Mesendoderm (in vitro differentiated cells): ENCODE data around the gene PTGER3.

Source experiments
- DNase-seq: peaks from one replicate; pipeline ENCODE4 v3.0.0; 2013
- H2AK5ac ChIP-seq: 2 replicates; pipeline ENCODE4 v1.6.1; 2013; ENCODE audit warnings: low read length, inconsistent platforms
- H2BK120ac ChIP-seq: 2 replicates; pipeline ENCODE4 v1.6.1; 2013; ENCODE audit warnings: low read depth, mild to moderate bottlenecking, low read length, moderate library complexity, mixed read lengths
- H2BK15ac ChIP-seq: replicated peaks from 2 replicates; pipeline ENCODE4 v1.6.1; 2013; ENCODE audit warnings: low read depth, mild to moderate bottlenecking, moderate library complexity
- H2BK5ac ChIP-seq: 2 replicates; pipeline ENCODE4 v1.6.1; 2013; ENCODE audit warnings: low read length, inconsistent platforms
- H3K18ac ChIP-seq: 2 replicates; pipeline ENCODE4 v1.6.1; 2013; ENCODE audit warnings: mild to moderate bottlenecking, low read length, mixed read lengths
- H3K23ac ChIP-seq: one replicate; pipeline ENCODE4 v1.6.1; 2013; ENCODE audit warnings: low read length
- H3K27ac ChIP-seq: 2 replicates; pipeline ENCODE4 v1.5.1; 2013; ENCODE audit warnings: low read depth, mild to moderate bottlenecking, inconsistent platforms, low read length, moderate library complexity
- H3K27me3 ChIP-seq: 2 replicates; pipeline ENCODE4 v1.6.1; 2013; ENCODE audit warnings: low read length, control low read depth, mild to moderate bottlenecking, inconsistent platforms; ENCODE audit not compliant: insufficient read depth, poor library complexity
- H3K36me3 ChIP-seq: 2 replicates; pipeline ENCODE4 v1.6.1; 2013; ENCODE audit warnings: low read length, inconsistent platforms; ENCODE audit not compliant: control insufficient read depth, insufficient read depth
- H3K4ac ChIP-seq: one replicate; pipeline ENCODE4 v1.6.1; 2013; ENCODE audit warnings: low read depth, mild to moderate bottlenecking, low read length, moderate library complexity
- H3K4me1 ChIP-seq: 2 replicates; pipeline ENCODE4 v1.6.1; 2013; ENCODE audit warnings: low read depth, low read length, inconsistent platforms; ENCODE audit not compliant: control insufficient read depth
- H3K4me2 ChIP-seq: 2 replicates; pipeline ENCODE4 v1.6.1; 2013; ENCODE audit warnings: low read length
- H3K4me3 ChIP-seq: 2 replicates; pipeline ENCODE4 v1.5.1; 2013; ENCODE audit warnings: mild to moderate bottlenecking, low read length
- H3K56ac ChIP-seq: one replicate; pipeline ENCODE4 v1.6.1; 2013; ENCODE audit warnings: low read length
- H3K79me1 ChIP-seq: 2 replicates; pipeline ENCODE4 v1.6.1; 2013; ENCODE audit warnings: low read length, inconsistent platforms
- H3K79me2 ChIP-seq: 2 replicates; pipeline ENCODE4 v1.6.1; 2013; ENCODE audit warnings: mild to moderate bottlenecking, low read length; ENCODE audit not compliant: control insufficient read depth, insufficient read depth
- H3K9ac ChIP-seq: 2 replicates; pipeline ENCODE4 v1.6.1; 2013; ENCODE audit warnings: low read length, inconsistent platforms
- H4K5ac ChIP-seq: one replicate; pipeline ENCODE4 v1.6.1; 2013; ENCODE audit warnings: low read length
- H4K8ac ChIP-seq: one replicate; pipeline ENCODE4 v1.6.1; 2013; ENCODE audit warnings: low read depth, mild to moderate bottlenecking, control low read depth, low read length, moderate library complexity
- WGBS: extraction: QIAGEN DNeasy Blood & Tissue Kit; methylation state at CpG from one replicate; pipeline ENCODE4 v1.1.7; 2013; ENCODE audit warnings: low lambda C conversion rate, missing lambda C conversion rate; ENCODE audit not compliant: insufficient coverage; ENCODE audit errors: extremely low coverage; 5-methylcytosine and 5-hydroxymethylcytosine counted together

Gene PTGER3

GRCh38 chr1:71031426-71031825, 16.2 kb downstream of the PTGER3 start:
- Histone ChIP-seq H2BK15ac (no peak overlapping the region), H3K27me3 (no peaks in the 10 kb centered on the region), H3K56ac (no peak overlapping the region), H3K79me1 (no peaks in the 10 kb centered on the region), H2BK5ac (no peak overlapping the region), H2AK5ac (no peak overlapping the region), H3K18ac (no peak overlapping the region), H2BK120ac (no peak overlapping the region), H3K27ac (no peak overlapping the region), H3K9ac (no peak overlapping the region), H4K8ac (no peak overlapping the region), H3K4me1 (no peaks in the 10 kb centered on the region), H3K36me3 (no peaks in the 10 kb centered on the region), H3K4me2 (no peak overlapping the region), H3K79me2 (no peaks in the 10 kb centered on the region), H3K4me3 (no peak overlapping the region), H4K5ac (no peak overlapping the region), H3K23ac (no peak overlapping the region), H3K4ac (no peak overlapping the region)
- no peak for DNase-seq

DNA sequence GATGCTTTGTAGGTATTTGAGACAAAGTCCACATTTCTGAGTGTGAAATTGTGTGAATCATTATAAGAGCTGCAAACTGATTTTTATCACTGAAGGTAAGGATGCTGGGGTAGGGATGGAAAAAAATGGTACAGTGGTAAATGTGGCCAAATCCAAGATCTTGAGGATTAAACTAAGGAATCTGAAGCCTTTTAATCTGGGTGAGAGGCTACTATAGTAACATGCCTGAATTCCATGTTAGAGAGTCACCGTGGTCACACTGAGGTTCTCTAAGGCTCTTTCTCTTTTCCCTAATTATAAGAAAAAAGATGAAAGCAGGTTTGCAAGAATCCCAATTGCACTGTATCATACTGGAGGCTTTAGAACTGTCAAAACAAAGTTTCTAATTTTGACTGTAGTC, 17.6 kb downstream of the PTGER3 start:
- H4K8ac ChIP-seq = peak overlapping the region; percentile 28
- no peaks in the 10 kb centered on the region for H3K36me3 ChIP-seq
- H3K79me2 ChIP-seq = no peaks in the 10 kb centered on the region
- no peak overlapping the region for H2AK5ac ChIP-seq
- no peak overlapping the region for H3K4me2 ChIP-seq
- H3K9ac ChIP-seq = no peak overlapping the region
- no peak for DNase-seq
- no peak overlapping the region for H2BK120ac ChIP-seq
- H3K4me3 ChIP-seq = no peak overlapping the region
- H3K56ac ChIP-seq = no peak overlapping the region
- WGBS = no CpG with 5 or more reads among the region's 1 CpG
- H3K79me1 ChIP-seq = no peaks in the 10 kb centered on the region
- H3K18ac ChIP-seq = no peak overlapping the region
- H3K23ac ChIP-seq = no peak overlapping the region
- H3K4ac ChIP-seq = no peak overlapping the region
- H3K27me3 ChIP-seq = no peaks in the 10 kb centered on the region
- no peak overlapping the region for H2BK5ac ChIP-seq
- no peaks in the 10 kb centered on the region for H3K4me1 ChIP-seq
- H2BK15ac ChIP-seq = no peak overlapping the region
- no peak overlapping the region for H3K27ac ChIP-seq
- H4K5ac ChIP-seq = no peak overlapping the region

DNA sequence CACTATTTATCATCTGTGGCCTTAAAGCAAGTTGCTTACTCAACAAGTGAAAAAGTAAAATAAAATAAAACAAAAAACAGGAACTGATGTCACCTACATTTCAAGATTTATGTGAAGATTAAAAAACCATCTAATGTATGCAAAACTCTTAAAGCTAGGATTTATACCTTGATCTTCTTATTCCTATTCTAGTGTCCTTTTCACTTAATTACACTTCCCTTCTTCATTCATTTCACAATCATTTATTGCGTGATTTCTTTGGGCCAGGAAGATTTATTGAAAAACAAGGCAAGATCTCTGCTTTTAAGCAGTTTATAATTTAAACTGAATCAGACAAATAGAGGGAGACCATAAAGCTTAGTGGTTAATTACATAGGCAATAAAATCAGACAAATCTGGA, 18.6 kb downstream of the PTGER3 start:
- no CpG with 5 or more reads among the region's 1 CpG for WGBS
- Histone ChIP-seq H4K5ac (no peak overlapping the region), H3K18ac (no peak overlapping the region), H2BK5ac (no peak overlapping the region), H3K27me3 (no peaks in the 10 kb centered on the region), H3K23ac (no peak overlapping the region), H2AK5ac (no peak overlapping the region), H3K79me2 (no peaks in the 10 kb centered on the region), H3K4ac (no peak overlapping the region), H2BK15ac (no peak overlapping the region), H3K4me1 (no peaks in the 10 kb centered on the region), H3K4me3 (no peak overlapping the region), H3K9ac (no peak overlapping the region), H4K8ac (no peak overlapping the region), H3K27ac (no peak overlapping the region), H3K56ac (no peak overlapping the region), H2BK120ac (no peak overlapping the region), H3K79me1 (no peaks in the 10 kb centered on the region), H3K36me3 (no peaks in the 10 kb centered on the region), H3K4me2 (no peak overlapping the region)
- DNase-seq = no peak

- Histone ChIP-seq H3K79me1 (no peaks in the 10 kb centered on the region), H2BK120ac (no peak overlapping the region), H3K4me3 (no peak overlapping the region), H2BK15ac (no peak overlapping the region), H4K8ac (no peak overlapping the region), H3K4me2 (no peak overlapping the region), H3K18ac (no peak overlapping the region), H3K23ac (no peak overlapping the region), H3K56ac (no peak overlapping the region), H3K27ac (no peak overlapping the region), H2BK5ac (no peak overlapping the region), H3K27me3 (no peaks in the 10 kb centered on the region), H3K4ac (no peak overlapping the region), H2AK5ac (no peak overlapping the region), H3K36me3 (no peaks in the 10 kb centered on the region), H3K79me2 (no peaks in the 10 kb centered on the region), H4K5ac (no peak overlapping the region), H3K9ac (no peak overlapping the region), H3K4me1 (no peaks in the 10 kb centered on the region)
- no CpG with 5 or more reads among the region's 7 CpGs for WGBS
- no peak for DNase-seq
Measured at GRCh38 chr1:71027991-71028390, 19.6 kb downstream of the PTGER3 start.

GRCh38 chr1:71026093-71026492, 21.5 kb downstream of the PTGER3 start:
- no peaks in the 10 kb centered on the region for H3K79me1 ChIP-seq
- H3K56ac ChIP-seq = no peak overlapping the region
- H3K9ac ChIP-seq = no peak overlapping the region
- no peak overlapping the region for H4K5ac ChIP-seq
- H3K4me1 ChIP-seq = no peaks in the 10 kb centered on the region
- H3K4ac ChIP-seq = no peak overlapping the region
- H2BK120ac ChIP-seq = no peak overlapping the region
- no peaks in the 10 kb centered on the region for H3K36me3 ChIP-seq
- H2BK15ac ChIP-seq = no peak overlapping the region
- DNase-seq = no peak
- H3K18ac ChIP-seq = no peak overlapping the region
- H3K27me3 ChIP-seq = no peaks in the 10 kb centered on the region
- no peak overlapping the region for H3K27ac ChIP-seq
- no CpG with 5 or more reads among the region's 4 CpGs for WGBS
- H3K4me3 ChIP-seq = no peak overlapping the region
- H2BK5ac ChIP-seq = no peak overlapping the region
- H3K23ac ChIP-seq = no peak overlapping the region
- H4K8ac ChIP-seq = no peak overlapping the region
- no peaks in the 10 kb centered on the region for H3K79me2 ChIP-seq
- no peak overlapping the region for H3K4me2 ChIP-seq
- no peak overlapping the region for H2AK5ac ChIP-seq

- Histone ChIP-seq H3K4ac (no peak overlapping the region), H2BK15ac (no peak overlapping the region), H3K4me3 (no peak overlapping the region), H2BK120ac (no peak overlapping the region), H3K18ac (no peak overlapping the region), H2BK5ac (no peak overlapping the region), H3K23ac (no peak overlapping the region), H3K56ac (no peak overlapping the region), H3K27ac (no peak overlapping the region), H3K79me1 (no peaks in the 10 kb centered on the region), H4K8ac (no peak overlapping the region), H3K79me2 (no peaks in the 10 kb centered on the region), H2AK5ac (no peak overlapping the region), H3K36me3 (no peaks in the 10 kb centered on the region), H3K27me3 (no peaks in the 10 kb centered on the region), H3K9ac (no peak overlapping the region), H4K5ac (no peak overlapping the region), H3K4me2 (no peak overlapping the region), H3K4me1 (no peaks in the 10 kb centered on the region)
- WGBS = 100% methylated on average over 1 of the region's 4 CpGs
- no peak for DNase-seq
Measured at GRCh38 chr1:71023515-71023914, 24.1 kb downstream of the PTGER3 start.
